Endodermal cell (in vitro differentiated cells): Measurements from ENCODE around the gene C1GALT1. TPM values are rescaled to one million over a fixed set of nuclear protein-coding genes. Genes with fewer than 3 reads are reported as not detected.

Source experiments
- DNase-seq: peaks from one replicate; pipeline ENCODE4 v3.0.0-alpha.2; 2017
- H3K27ac ChIP-seq: 2 replicates; pipeline ENCODE4 v1.5.1; 2013; ENCODE audit warnings: mild to moderate bottlenecking, low read depth, low read length, moderate library complexity
- H3K27me3 ChIP-seq: 2 replicates; pipeline ENCODE4 v1.6.1; 2013; ENCODE audit warnings: mild to moderate bottlenecking, low read length, moderate library complexity; ENCODE audit not compliant: insufficient read depth, control insufficient read depth, poor library complexity, severe bottlenecking
- H3K36me3 ChIP-seq: 2 replicates; pipeline ENCODE4 v1.7.0; 2013; ENCODE audit warnings: mild to moderate bottlenecking, low read length, moderate library complexity; ENCODE audit not compliant: control insufficient read depth, insufficient read depth
- H3K4me1 ChIP-seq: one replicate; pipeline ENCODE4 v1.7.0; 2013; ENCODE audit warnings: low read length; ENCODE audit not compliant: control insufficient read depth, insufficient read depth
- H3K4me3 ChIP-seq: 2 replicates; pipeline ENCODE4 v1.5.1; 2013; ENCODE audit warnings: mild to moderate bottlenecking, low read length, moderate library complexity
- H3K9ac ChIP-seq: 2 replicates; pipeline ENCODE4 v1.6.1; 2013; ENCODE audit warnings: mild to moderate bottlenecking, low read length, moderate library complexity; ENCODE audit not compliant: poor library complexity, severe bottlenecking; ENCODE audit errors: extremely low read depth
- H3K9me3 ChIP-seq: 2 replicates; pipeline ENCODE4 v1.6.1; 2013; ENCODE audit warnings: mild to moderate bottlenecking, low read length, moderate library complexity; ENCODE audit not compliant: control insufficient read depth
- H3K27ac Mint-ChIP-seq: 2 replicates; pipeline ENCODE4 v1.8.0; 2020; ENCODE audit warnings: mixed read lengths
- H3K27me3 Mint-ChIP-seq: 2 replicates; pipeline ENCODE4 v1.8.0; 2021; ENCODE audit warnings: mild to moderate bottlenecking, mixed read lengths; ENCODE audit not compliant: insufficient read depth
- H3K36me3 Mint-ChIP-seq: 2 replicates; pipeline ENCODE4 v1.8.0; 2020; ENCODE audit warnings: low read depth, mixed read lengths
- H3K4me1 Mint-ChIP-seq: 2 replicates; pipeline ENCODE4 v1.8.0; 2020; ENCODE audit warnings: mixed read lengths
- H3K4me3 Mint-ChIP-seq: 2 replicates; pipeline ENCODE4 v1.8.0; 2020; ENCODE audit warnings: mild to moderate bottlenecking, moderate library complexity, mixed read lengths
- H3K9me3 Mint-ChIP-seq: 2 replicates; pipeline ENCODE4 v1.8.0; 2020; ENCODE audit warnings: mild to moderate bottlenecking, mixed read lengths
- CTCF ChIP-seq: fragments of 200-600 bp; sonication (generic); conservative IDR thresholded peaks from 2 replicates; pipeline ENCODE4 v1.5.0; 2021; ENCODE audit warnings: antibody characterized with exemption, mild to moderate bottlenecking
- WGBS, 2 experiments: methylation state at CpG; one replicate each; pipeline versions ENCODE4 v1.1.5 to v1.1.7; 2013; ENCODE audit warnings: missing lambda C conversion rate in 2 of 2, mixed read lengths in 1 of 2; ENCODE audit not compliant: insufficient coverage in 1 of 2, insufficient read length in 1 of 2; 5-methylcytosine and 5-hydroxymethylcytosine counted together
- total RNA-seq, 2 donors: library from RNA; stranded (reverse); fragmentation: NEBNext Ultra II Directional in 1 of 2; extraction: Animal tissue kit (Norgen Biotek cat#: 25700) in 1 of 2; gene quantifications; 2 replicates in 1 of 2; 3 replicates in 1 of 2; pipeline ENCODE4 v1.2.1, GENCODE V29; 2021

C1GALT1 gene
- total RNA-seq, 2 donors from 2014 or later: 65.7 to 132 TPM

- Histone ChIP-seq H3K4me1 (peaks cover 6% of the 10 kb centered on the region), H3K27ac (no peak overlapping the region), H3K36me3 (no peaks in the 10 kb centered on the region), H3K27me3 (no peaks in the 10 kb centered on the region), H3K9ac (no peak overlapping the region), H3K4me3 (no peak overlapping the region), H3K9me3 (no peaks in the 10 kb centered on the region)
- WGBS, 2 experiments: 88 to 95% methylated on average over 1 to 4 of the region's 5 CpGs
- no peak for TF ChIP-seq CTCF
- Mint-ChIP-seq H3K4me1 (no peaks in the 10 kb centered on the region), H3K9me3 (peaks cover 5% of the 10 kb centered on the region), H3K27ac (no peak overlapping the region), H3K27me3 (no peaks in the 10 kb centered on the region), H3K36me3 (no peaks in the 10 kb centered on the region), H3K4me3 (no peak overlapping the region)
- no peak for DNase-seq
Observed at GRCh38 chr7:7290429-7291122, 108.2 kb downstream of the C1GALT1 start.

DNA sequence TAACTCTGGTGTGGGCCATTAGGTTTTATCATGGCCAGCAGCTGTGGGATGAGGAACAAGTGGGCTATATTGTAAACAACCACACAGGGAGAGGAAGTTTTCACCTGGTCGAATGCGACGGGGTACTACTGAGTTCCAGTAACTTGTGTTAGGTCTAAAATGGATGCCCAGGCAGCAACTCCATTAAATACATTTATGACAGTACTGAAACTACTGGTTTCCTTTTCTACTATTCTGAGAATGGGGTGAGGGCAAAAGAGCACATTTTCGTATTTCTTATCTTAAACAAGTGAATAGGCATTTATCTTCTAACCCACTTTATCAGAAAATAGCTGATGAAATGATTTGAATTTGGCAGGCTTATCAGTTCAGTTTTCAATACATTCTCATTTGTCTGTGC, 109.7 kb downstream of the C1GALT1 start:
- no peak overlapping the region for H3K4me3 Mint-ChIP-seq
- H3K4me1 ChIP-seq: peaks cover 6% of the 10 kb centered on the region
- no peaks in the 10 kb centered on the region for H3K9me3 Mint-ChIP-seq
- no peak overlapping the region for H3K27ac ChIP-seq
- H3K36me3 Mint-ChIP-seq: no peaks in the 10 kb centered on the region
- no peaks in the 10 kb centered on the region for H3K27me3 Mint-ChIP-seq
- no peaks in the 10 kb centered on the region for H3K4me1 Mint-ChIP-seq
- no peaks in the 10 kb centered on the region for H3K9me3 ChIP-seq
- H3K4me3 ChIP-seq: no peak overlapping the region
- TF ChIP-seq CTCF: no peak
- H3K9ac ChIP-seq: no peak overlapping the region
- 80 to 95% methylated on average over 1 to 4 of the region's 4 CpGs for WGBS, 2 experiments
- no peaks in the 10 kb centered on the region for H3K36me3 ChIP-seq
- no peak for DNase-seq
- no peaks in the 10 kb centered on the region for H3K27me3 ChIP-seq
- no peak overlapping the region for H3K27ac Mint-ChIP-seq

DNA sequence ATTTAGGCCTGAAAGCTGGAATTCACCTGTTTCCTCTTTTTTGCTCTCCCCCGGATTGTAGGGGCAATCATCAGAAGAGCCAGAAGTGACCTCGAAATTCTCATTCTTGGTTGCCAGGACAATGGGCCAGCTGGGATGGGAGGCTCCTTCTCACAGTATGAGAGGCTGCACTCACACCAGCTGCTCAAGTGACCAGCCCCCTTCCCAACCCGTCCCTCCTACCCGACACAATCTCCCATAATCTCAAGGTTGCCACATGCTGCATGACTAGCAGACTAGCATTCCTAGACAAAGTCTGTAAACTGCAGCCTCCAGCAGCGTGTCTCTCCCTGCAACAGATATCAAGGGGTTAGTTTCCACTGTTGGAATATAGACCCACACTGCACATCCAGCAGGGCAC, 110.3 kb downstream of the C1GALT1 start:
- no peaks in the 10 kb centered on the region for H3K36me3 Mint-ChIP-seq

More for the DNA sequence above, 110.3 kb downstream of the C1GALT1 start:
- Histone ChIP-seq H3K9me3 (peaks cover under 1% of the 10 kb centered on the region), H3K4me3 (no peak overlapping the region), H3K4me1 (peaks cover 6% of the 10 kb centered on the region), H3K27me3 (no peaks in the 10 kb centered on the region), H3K27ac (no peak overlapping the region), H3K9ac (no peak overlapping the region), H3K36me3 (no peaks in the 10 kb centered on the region)
- no peak for DNase-seq
- H3K27me3 Mint-ChIP-seq: no peaks in the 10 kb centered on the region
- 89 to 95% methylated on average over 2 to 5 of the region's 5 CpGs for WGBS, 2 experiments
- H3K4me3 Mint-ChIP-seq: no peak overlapping the region
- TF ChIP-seq CTCF: no peak
- H3K27ac Mint-ChIP-seq: no peak overlapping the region
- H3K4me1 Mint-ChIP-seq: no peaks in the 10 kb centered on the region
- peaks cover 3% of the 10 kb centered on the region for H3K9me3 Mint-ChIP-seq
